NCI-H1092 treated with DMSO at 0.1 percent for 48 hours (cell line): ENCODE measurements around the gene PGR.

ENCODE experiments used
- DNase-seq: peaks from one replicate; lab custom pipeline; 2025; lab: John Stamatoyannopoulos, UW

The PGR gene

DNA sequence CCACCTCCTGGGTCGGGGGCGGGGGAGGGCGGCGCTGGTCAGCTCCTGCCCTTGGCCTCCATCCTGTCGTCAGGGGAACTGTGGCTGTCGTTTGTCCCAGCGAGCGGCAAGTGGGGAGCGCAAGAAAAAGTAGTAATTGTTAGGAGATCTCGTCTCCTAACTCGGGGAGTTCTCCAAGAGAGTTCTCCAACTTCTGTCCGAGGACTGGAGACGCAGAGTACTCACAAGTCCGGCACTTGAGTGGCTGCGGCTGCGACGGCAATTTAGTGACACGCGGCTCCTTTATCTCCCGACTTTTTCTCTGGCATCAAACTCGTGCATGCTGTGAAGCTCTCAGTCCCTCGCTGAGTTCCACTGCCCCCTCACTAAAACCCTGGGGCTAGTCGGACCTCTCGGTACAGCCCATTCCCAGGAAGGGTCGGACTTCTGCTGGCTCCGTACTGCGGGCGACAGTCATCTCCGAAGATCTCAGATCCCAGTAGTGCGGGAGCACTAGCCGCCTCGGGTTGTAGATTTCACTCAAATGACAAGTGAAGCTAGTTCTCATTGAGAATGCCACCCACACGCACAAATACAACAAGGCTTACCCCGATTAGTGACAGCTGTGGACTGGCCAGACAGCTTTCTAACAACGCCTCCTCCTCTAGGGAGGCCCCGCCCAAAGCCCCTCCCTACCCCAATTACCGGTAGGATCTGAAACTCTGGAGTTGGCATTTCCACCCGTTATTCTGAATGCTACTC lies at the start of gene PGR:
TSS of gene PGR (minus strand) at position 611 of the 741 bp plus-strand sequence. CDS start 743 bp downstream, outside the sequence.
- DNase-seq = no peak

DNA sequence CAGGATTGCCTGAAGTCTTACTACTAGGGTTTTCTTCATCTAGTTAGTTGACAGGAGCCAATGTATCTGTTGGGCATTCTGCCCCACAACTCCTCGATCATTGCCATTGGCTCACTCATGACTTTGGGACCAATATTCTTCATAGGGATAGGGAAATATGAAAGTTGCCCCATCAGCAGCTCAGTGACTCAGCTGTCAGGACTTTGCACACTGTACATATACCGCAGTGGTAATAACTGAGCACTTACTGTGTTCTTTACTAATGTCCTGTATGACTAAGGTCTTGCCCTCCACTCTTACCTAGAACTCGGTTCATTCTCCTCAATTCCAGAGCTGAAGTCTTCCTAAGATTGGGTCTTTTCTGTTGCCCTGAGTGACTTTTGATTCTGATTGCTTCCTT lies 46.8 kb upstream of the PGR start:
- DNase-seq = no peak

DNA sequence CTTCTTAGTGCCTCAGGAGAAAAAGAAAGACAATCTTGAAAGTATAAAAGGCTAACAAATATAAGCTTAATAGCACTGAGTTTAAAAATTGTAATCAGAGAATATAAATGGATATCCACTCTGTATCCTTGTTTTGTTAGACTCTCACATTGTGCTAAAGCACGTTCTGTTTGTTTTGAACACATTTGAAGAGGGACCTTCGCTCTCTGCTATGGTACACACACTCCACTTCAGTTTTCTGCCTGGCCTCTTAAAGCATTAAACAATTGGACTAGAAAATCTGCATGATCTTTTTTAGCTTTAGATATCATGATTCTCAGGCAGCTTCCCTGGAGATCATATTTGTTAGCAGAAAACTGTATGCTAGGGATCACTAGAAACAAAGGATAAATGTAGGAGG lies 40.3 kb upstream of the PGR start:
- DNase-seq = peak; percentile 6

DNA sequence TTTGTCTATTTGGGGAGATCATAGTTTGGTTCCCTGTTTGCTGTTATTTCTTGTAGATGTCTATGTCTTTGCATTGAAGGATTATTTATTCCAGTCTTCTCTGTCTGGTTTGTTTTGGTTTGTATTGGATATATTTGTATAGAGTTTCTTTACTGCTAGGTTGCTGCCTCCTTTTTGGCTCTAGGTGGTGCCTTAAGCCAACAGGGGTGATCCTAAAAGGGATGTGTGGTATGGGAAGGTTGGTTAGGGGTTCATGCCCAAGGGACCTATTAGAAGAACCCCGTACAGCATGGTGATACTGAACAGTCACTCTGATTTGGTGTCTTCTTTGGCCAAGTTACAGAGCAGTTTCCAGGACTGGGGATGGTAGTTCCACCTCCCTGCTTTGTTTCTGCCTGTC lies 36.4 kb upstream of the PGR start:
- DNase-seq = no peak

DNA sequence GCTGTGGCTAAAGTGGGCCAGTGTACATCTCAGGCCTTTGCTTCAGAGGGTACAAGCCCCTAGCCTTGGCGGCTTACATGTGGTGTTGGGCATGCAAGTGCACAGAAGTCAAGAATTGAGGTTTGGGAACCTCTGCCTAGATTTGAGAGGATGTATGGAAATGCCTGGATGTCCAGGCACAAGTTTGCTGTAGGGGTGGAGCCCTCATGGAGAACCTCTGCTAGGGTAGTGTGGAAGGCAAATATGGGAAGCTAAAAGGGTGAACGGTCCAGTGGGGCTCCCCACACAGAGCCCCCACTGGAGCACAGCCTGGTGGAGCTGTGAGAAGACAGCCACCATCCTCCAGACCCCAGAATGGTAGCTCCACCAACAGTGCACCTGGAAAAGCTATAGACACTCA lies 28.5 kb upstream of the PGR start:
- DNase-seq = no peak

GRCh38 chr11:101138245-101138930 lies 8.8 kb upstream of the PGR start:
- no peak for DNase-seq

GRCh38 chr11:101133190-101133589 lies 3.6 kb upstream of the PGR start:
- DNase-seq = no peak

GRCh38 chr11:101128571-101129202 lies 926 bp downstream of the PGR start:
- DNase-seq = no peak

DNA sequence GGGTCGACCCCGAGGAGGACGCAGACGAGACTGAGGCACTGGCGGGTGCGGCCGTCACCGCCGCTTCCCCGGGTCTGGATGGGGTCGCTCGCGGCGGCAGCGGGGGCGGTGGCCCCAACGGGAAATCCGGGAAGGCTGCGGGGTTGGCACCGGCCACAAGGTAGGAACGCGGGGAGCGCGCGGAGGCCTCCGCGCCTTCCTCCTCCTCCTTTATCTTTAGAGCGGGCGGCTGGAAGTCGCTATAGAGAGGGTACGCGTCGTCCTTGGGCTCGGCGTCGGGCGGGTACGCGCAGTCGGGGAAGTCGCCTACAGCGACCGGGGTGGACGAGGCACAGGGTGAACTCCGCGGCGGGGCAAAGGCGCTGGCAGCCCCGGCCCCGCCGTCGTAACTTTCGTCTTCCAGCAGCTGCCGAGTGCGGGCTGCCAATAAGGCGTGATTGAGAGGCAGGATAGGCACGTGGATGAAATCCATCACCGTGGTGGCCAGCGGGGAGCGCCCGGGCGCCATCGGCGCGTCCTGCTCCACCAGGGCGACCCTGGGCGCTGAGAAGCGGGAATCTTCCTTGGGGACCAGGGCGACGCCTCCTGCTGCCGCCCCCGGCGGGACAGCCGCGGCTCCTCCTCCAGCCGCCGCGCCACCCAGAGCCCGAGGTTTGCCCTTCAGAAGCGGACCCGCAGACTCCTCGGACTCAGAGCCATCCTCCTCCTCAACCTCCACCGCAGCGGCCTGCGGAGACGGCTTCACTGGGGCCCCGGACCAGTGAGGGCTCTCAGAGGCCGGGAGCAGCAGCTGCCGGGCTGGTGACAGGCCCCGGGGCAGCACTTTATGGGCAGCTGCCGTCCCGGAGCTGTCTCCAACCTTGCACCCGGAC lies 1.7 kb downstream of the PGR start:
- no peak for DNase-seq

GRCh38 chr11:101127197-101127698 lies 2.4 kb downstream of the PGR start:
- no peak for DNase-seq

DNA sequence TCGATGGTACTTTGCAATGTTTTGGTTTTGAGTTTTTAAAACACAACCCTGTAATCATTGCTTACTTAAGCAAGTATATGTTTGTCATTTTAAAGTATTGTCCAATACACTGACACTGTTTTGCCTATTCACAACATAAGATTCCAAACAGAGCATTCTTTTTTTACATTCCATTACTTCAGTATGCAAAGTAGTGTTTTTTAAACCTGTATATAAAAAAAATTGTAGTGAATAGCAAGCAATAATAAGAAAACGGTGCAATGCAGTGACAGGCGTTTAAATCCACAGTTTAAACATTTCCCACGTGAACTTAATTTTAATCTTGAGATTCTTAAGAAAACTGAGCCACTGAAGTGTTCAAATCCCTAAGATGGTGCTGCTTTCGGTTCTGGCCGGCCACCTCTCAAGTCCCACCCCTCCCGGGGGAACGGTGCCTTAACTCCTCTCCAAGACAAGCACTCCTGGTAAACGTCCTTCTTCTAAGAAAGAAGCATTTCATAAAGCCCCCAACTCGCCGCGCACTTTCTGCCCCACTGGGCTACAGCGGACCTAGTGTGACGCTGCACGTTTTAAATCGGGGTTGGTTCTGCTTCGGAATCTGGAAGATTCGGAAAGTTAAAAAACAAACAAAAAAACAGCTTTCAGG lies 2.9 kb downstream of the PGR start:
- no peak for DNase-seq

DNA sequence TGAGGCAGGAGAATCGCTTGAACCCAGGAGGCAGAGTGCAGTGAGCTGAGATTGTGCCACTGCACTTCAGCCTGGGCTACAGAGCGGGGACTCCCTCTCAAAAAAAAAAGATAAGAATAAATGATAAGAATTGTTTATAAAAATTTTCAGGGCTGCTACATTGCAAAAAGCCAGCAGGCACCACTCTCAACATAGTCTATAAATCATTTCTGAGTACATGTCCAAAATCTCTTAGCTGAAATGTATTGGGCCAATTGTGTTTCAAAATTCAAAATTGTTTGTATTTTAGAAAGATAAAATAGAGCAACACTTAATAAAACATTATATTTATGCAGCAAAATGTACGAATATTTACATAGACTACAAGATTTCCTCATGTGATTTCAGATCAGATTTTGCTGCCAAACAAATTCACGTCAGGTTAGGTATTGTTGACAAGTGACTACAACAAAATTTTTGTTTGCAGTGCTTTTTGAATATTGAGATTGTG lies 13.9 kb downstream of the PGR start:
- DNase-seq = no peak

DNA sequence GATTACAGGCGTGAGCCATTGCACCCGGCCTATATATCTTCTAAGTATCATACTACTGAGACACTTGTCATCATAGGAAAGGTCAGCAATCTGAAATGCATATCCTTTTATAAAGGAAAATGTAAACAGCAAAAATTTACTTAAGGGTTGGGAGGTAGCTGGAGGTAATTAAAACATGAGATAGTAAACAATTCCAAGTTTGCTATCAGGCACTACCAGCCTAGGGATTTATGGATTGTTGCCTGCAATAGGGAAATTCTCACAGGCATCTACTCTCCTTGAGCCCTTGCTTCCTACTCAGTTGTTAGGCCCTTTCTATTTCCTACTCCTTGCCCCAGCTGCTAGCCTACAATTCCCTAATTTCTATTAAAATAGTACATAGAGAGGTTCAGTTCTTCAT lies 16.1 kb downstream of the PGR start:
- DNase-seq = no peak

DNA sequence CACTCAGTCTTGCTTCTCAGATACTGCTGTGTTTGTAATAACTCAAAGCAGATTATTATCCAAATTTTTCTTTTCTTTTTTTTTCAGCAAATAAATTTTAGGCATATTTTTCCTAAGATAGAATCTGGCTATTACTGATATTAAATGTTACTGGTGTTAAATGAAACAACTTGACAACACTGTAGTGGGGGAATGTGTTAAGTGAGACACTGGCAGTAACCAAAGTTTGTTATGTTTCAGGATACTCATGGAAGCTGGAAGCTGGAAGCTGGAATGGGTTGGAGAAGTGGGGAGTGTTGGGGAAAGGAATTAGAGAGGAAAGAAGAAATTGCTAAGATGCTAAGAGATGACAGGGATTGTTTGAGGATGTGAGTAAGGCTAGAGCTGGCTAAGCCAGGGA lies 24.9 kb downstream of the PGR start:
- DNase-seq = no peak

DNA sequence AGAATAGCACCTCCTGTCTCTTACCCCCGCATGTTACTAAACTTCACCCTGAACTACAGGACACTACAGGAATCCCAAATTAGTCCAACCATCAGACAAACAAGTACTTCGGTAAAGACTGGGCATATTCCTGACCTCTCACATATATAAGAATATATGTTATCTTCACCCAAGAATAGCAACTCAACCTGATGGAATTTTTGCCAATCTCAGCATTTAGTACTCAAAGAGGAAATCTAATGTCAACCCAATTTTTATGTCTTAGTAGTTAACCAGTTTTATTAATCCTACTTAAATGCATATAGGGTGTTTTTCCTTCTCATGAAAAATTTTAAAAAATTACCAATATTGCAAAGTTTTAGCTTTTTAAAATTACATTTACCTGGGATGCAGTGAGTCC lies 26.2 kb downstream of the PGR start:
- no peak for DNase-seq

GRCh38 chr11:101100601-101101000 lies 29.0 kb downstream of the PGR start:
- no peak for DNase-seq

DNA sequence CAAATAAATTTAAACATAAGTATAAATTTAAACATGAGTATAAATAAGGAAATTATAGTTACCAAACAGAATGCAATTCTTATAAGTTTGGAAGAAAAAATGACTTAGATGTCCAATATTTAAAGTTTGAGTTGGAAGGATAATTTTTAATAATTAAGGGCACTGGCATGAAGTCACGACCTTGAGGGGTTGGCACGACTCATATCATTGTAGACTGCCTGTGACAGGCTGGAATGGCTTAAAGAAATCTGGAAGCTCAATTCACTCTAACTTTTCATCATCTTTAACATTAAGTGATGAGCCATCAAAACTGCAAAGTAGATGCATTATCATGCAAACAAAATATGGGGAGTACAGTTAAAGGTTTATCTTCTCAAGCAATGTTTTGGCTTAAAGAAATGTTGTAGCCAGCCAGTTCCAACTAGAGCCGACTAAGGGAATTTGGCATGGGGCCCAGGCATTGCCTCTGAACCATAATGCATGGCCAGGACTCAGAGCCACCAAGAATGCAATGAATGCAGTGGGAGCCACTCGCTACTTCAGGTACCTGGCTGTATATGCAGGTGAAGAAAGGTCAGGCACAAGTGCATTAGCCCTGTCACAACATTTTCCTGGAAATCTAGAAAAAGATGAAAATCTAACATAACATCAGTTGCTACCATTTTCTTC lies 33.4 kb downstream of the PGR start:
- DNase-seq = no peak

DNA sequence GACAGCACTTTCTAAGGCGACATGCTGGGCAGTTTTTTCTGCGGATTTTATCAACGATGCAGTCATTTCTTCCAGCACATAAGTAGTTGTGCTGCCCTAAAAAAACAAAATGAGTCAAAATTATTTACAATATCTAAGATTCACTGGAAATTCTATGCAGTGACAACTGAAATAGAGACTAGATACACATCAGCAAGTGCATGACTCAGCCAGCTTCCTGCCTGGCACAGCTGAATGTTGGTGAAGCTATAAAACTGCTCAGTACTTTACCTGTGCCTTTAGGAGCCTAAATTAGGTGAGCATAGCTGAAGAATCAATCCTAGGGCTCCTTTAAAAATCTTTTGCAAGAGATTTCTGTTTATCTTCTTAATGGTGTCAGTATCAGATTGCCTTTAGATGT lies 37.8 kb downstream of the PGR start:
- DNase-seq = no peak

GRCh38 chr11:101090679-101091270 lies 38.8 kb downstream of the PGR start:
- no peak for DNase-seq

GRCh38 chr11:101083335-101083734 lies 46.3 kb downstream of the PGR start:
- no peak for DNase-seq
